Measurements from ENCODE around the gene CNOT3.
A peak's percentile ranks its signal among the peaks of the same experiment; 100 is the strongest.

The CNOT3 gene

DNA sequence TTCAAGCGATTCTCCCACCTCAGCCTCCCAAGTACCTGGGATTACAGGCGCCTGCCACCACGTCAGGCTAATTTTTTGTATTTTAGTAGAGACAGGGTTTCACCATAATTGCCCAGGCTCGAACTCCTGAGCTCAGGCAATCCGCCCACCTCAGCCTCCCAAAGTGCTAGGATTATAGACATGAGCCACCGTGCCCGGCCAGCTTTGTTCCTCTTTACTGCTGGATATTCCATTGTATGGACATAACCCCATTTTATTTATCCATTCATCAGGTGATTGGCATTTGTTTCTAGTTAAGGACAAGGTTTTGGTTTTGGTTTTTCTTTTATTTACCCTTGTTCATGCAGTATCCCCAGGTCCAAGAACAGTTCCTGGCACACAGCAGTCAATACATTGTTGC lies 59.0 kb downstream of the CNOT3 start:
- no peak for DNase-seq (ENCODE audit: extremely low spot score)
- TF ChIP-seq L3MBTL2 (conservative IDR thresholded peaks at IDR 0.05), result no peak
- TF ChIP-seq ZNF384 (IDR thresholded peaks at IDR 0.05), result no peak
- TF ChIP-seq CTBP1 (IDR thresholded peaks at IDR 0.05; ENCODE audit: borderline replicate concordance), result no peak
- TF ChIP-seq NFRKB (IDR thresholded peaks at IDR 0.05), result no peak
- no peak for TF ChIP-seq SUZ12 (IDR thresholded peaks at IDR 0.05)
- no peak for TF ChIP-seq ELF4 (IDR thresholded peaks at IDR 0.05)
- TF ChIP-seq, protein P1, sequence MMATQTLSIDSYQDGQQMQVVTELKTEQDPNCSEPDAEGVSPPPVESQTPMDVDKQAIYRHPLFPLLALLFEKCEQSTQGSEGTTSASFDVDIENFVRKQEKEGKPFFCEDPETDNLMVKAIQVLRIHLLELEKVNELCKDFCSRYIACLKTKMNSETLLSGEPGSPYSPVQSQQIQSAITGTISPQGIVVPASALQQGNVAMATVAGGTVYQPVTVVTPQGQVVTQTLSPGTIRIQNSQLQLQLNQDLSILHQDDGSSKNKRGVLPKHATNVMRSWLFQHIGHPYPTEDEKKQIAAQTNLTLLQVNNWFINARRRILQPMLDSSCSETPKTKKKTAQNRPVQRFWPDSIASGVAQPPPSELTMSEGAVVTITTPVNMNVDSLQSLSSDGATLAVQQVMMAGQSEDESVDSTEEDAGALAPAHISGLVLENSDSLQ (IDR thresholded peaks at IDR 0.05), result no peak
- no peak for TF ChIP-seq BHLHE40 (IDR thresholded peaks at IDR 0.05; ENCODE audit: borderline replicate concordance)
- no peak for TF ChIP-seq LEF1 (IDR thresholded peaks at IDR 0.05; ENCODE audit: borderline replicate concordance)
- TF ChIP-seq FOXM1 (IDR thresholded peaks at IDR 0.05; ENCODE audit: borderline replicate concordance), result no peak
- no peak for TF ChIP-seq SP1 (IDR thresholded peaks at IDR 0.05)
- TF ChIP-seq FOXA1 (IDR thresholded peaks at IDR 0.05), result no peak
- no peak for TF ChIP-seq TARDBP (IDR thresholded peaks at IDR 0.05)
- TF ChIP-seq FOXK2 (IDR thresholded peaks at IDR 0.05), result no peak
- no peak for TF ChIP-seq HDGF (IDR thresholded peaks at IDR 0.05; ENCODE audit: borderline replicate concordance)
- TF ChIP-seq ARNT (IDR thresholded peaks at IDR 0.05), result no peak
- ChIA-PET CTCF (no interaction called here), POLR2A (no interaction called here)

DNA sequence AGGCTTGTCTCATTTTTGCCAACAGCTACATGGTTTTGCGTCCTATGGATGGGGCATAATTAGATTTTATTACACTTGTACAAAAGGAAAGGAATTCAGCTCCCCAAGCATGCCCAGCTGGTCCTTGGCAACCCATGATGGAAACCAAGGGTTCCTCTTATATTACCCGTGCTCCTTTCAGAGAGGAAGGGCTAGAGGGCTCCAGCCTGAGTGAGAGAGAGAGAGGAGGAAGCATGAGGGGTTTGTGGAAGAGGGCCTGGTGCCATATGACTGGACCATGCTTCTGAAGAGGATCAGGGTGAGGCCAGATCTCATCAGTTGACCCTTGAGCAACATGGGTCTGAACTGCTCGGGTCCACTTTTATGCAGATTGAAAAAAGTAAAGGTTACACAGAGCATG lies 59.6 kb downstream of the CNOT3 start:
- POLR2A ChIA-PET, result no interaction called here
- TF ChIP-seq SP1 (IDR thresholded peaks at IDR 0.05) (no peak), FOXM1 (IDR thresholded peaks at IDR 0.05; ENCODE audit: borderline replicate concordance) (no peak), NFRKB (IDR thresholded peaks at IDR 0.05) (no peak), L3MBTL2 (conservative IDR thresholded peaks at IDR 0.05) (no peak)
- CTCF ChIA-PET, result no interaction called here
- no peak for DNase-seq (ENCODE audit: extremely low spot score)

DNA sequence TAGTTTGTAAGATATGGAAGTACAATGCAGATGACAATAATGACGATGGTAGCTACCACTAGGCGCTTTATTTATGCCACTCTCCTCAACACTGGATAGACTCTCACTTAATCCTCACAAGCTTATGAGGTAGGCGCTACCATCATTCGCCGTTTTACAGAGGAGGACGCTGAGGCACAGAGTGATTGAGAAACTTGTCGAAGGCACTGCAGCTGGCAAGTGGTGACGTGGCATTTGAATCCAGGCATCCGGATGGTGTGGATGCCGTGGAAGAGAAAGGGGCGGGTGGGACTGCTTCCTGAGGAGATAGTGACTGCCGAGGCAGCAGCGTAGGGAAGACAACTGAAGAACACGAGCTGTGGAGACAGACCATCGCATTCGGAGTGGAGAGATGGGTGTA lies 61.8 kb downstream of the CNOT3 start:
- CTCF ChIA-PET, result no interaction called here
- TF ChIP-seq BHLHE40 (IDR thresholded peaks at IDR 0.05; ENCODE audit: borderline replicate concordance) (no peak), ZNF384 (IDR thresholded peaks at IDR 0.05) (no peak), L3MBTL2 (conservative IDR thresholded peaks at IDR 0.05) (no peak), SP1 (IDR thresholded peaks at IDR 0.05) (no peak), FOXM1 (IDR thresholded peaks at IDR 0.05; ENCODE audit: borderline replicate concordance) (no peak), ARNT (IDR thresholded peaks at IDR 0.05) (no peak), TARDBP (IDR thresholded peaks at IDR 0.05) (no peak), LEF1 (IDR thresholded peaks at IDR 0.05; ENCODE audit: borderline replicate concordance) (no peak), NFRKB (IDR thresholded peaks at IDR 0.05) (no peak), FOXA1 (IDR thresholded peaks at IDR 0.05) (no peak), CTBP1 (IDR thresholded peaks at IDR 0.05; ENCODE audit: borderline replicate concordance) (no peak), SUZ12 (IDR thresholded peaks at IDR 0.05) (no peak), ELF4 (IDR thresholded peaks at IDR 0.05) (no peak), HDGF (IDR thresholded peaks at IDR 0.05; ENCODE audit: borderline replicate concordance) (no peak), FOXK2 (IDR thresholded peaks at IDR 0.05) (no peak)
- TF ChIP-seq, protein P1 (IDR thresholded peaks at IDR 0.05), result no peak
- no peak for DNase-seq (ENCODE audit: extremely low spot score)
- POLR2A ChIA-PET, result interaction anchor here (2.3 to 3.4 kb wide), 2 partner anchors 9 to 40 kb away, joined by 7 to 76 read pairs; partner anchors contain the start of genes LENG1, MBOAT7 and TSEN34

DNA sequence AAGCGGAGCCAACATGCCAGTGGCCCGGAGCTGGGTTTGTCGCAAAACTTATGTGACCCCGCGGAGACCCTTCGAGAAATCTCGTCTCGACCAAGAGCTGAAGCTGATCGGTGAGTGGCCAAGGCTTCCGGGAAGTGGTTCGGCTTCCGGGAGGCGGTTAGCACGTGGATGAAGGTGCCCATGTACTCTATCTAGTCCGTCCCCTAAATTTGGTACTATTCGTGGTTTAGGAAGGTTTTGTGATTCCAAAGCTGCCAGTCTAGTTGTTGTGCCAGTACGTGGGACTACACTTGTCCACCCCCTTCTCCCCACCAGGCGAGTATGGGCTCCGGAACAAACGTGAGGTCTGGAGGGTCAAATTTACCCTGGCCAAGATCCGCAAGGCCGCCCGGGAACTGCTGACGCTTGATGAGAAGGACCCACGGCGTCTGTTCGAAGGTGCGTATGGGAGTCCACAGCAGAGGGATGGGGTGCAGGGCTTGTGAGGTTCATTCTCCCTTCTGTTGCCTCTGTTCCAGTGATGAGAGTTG lies 63.7 kb downstream of the CNOT3 start:
- ChIA-PET POLR2A (interaction anchor here (0.7 to 3.4 kb wide), 9 partner anchors 8 to 263 kb away, joined by 3 to 76 read pairs (median 4); partner anchors contain the start of genes CNOT3, LENG1, LENG9 and MBOAT7), CTCF (interaction anchor here (0.5 kb wide), 1 partner anchor 9 kb away, joined by 4 read pairs; no protein-coding TSS in a partner anchor)
- DNase-seq (ENCODE audit: extremely low spot score), result no peak
- TF ChIP-seq NFRKB (IDR thresholded peaks at IDR 0.05) (peak; percentile 2; the same call in 1 of the 2 replicates), BHLHE40 (IDR thresholded peaks at IDR 0.05; ENCODE audit: borderline replicate concordance) (no peak), SP1 (IDR thresholded peaks at IDR 0.05) (no peak), ZNF384 (IDR thresholded peaks at IDR 0.05) (no peak), FOXK2 (IDR thresholded peaks at IDR 0.05) (no peak), L3MBTL2 (conservative IDR thresholded peaks at IDR 0.05) (peak; percentile 52), TARDBP (IDR thresholded peaks at IDR 0.05) (no peak)

DNA sequence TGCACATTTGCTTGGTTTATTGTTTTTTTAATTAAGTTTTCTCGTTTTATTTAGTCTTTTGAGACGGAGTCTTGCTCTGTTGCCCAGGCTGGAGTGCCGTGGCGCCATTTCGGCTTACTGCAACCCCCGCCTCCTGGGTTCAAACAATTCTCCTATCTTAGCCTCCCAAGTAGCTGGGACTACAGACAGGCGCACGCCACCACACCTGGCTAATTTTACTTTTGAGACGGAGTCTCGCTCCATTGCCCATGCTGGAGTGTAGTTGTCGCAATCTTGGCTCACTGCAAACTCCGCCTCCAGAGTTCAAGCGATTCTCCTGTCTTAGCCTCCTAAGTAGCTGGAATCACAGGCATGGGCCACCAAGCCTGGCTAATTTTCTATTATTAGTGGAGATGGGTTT lies 64.4 kb downstream of the CNOT3 start:
- no peak for DNase-seq (ENCODE audit: extremely low spot score)
- no peak for TF ChIP-seq BHLHE40 (IDR thresholded peaks at IDR 0.05; ENCODE audit: borderline replicate concordance)
- TF ChIP-seq SUZ12 (IDR thresholded peaks at IDR 0.05), result no peak
- TF ChIP-seq FOXM1 (IDR thresholded peaks at IDR 0.05; ENCODE audit: borderline replicate concordance), result no peak
- POLR2A ChIA-PET, result interaction anchor here (1.4 kb wide), 1 partner anchor 11 kb away, joined by 4 read pairs; the partner anchor contains the start of gene TSEN34
- CTCF ChIA-PET, result no interaction called here

DNA sequence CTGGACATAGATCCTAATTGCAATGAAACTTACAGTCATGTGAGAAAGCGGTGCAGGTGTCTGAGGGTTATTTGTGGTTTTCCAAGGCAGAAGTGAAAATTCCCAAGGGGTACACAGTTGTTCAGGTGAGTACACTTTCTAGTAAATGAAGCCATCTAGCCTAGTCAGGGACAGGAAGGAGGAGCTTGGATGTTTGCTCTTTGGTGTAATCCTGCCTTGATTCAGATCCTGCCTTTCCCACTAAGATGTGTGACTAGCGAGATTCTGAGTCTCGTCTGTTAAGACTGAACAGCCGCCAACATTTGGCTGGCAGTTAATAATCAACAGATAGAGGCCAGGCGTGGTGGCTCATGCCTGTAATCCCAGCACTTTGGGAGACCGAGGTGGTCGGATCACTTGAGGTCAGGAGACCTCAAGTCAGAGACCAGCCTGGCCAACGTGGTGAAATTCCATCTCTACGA lies 65.6 kb downstream of the CNOT3 start:
- ChIA-PET CTCF (no interaction called here), POLR2A (interaction anchor here (1.4 kb wide), 1 partner anchor 12 kb away, joined by 4 read pairs; the partner anchor contains the start of gene TSEN34)
- no peak for TF ChIP-seq ZNF384 (IDR thresholded peaks at IDR 0.05)
- no peak for TF ChIP-seq BHLHE40 (IDR thresholded peaks at IDR 0.05; ENCODE audit: borderline replicate concordance)
- no peak for TF ChIP-seq SP1 (IDR thresholded peaks at IDR 0.05)
- TF ChIP-seq CTBP1 (IDR thresholded peaks at IDR 0.05; ENCODE audit: borderline replicate concordance), result no peak
- no peak for TF ChIP-seq FOXA1 (IDR thresholded peaks at IDR 0.05)
- TF ChIP-seq TARDBP (IDR thresholded peaks at IDR 0.05), result no peak
- TF ChIP-seq HDGF (IDR thresholded peaks at IDR 0.05; ENCODE audit: borderline replicate concordance), result no peak
- no peak for TF ChIP-seq L3MBTL2 (conservative IDR thresholded peaks at IDR 0.05)
- TF ChIP-seq ARNT (IDR thresholded peaks at IDR 0.05), result no peak
- TF ChIP-seq, protein P1 (IDR thresholded peaks at IDR 0.05), result no peak
- TF ChIP-seq SUZ12 (IDR thresholded peaks at IDR 0.05), result no peak
- TF ChIP-seq ELF4 (IDR thresholded peaks at IDR 0.05), result no peak
- TF ChIP-seq FOXK2 (IDR thresholded peaks at IDR 0.05), result no peak
- DNase-seq (ENCODE audit: extremely low spot score), result no peak

All from HEK293T (cell line).